Endothelial cell of umbilical vein (primary cell): ENCODE results near the gene KIAA1549. TPM values are rescaled to one million over a fixed set of nuclear protein-coding genes. Genes with fewer than 3 reads are reported as not detected.

ENCODE experiments used
- BruUV-seq: library from RNA; stranded (reverse); fragments of 400-500 nt; replicated peaks from 2 replicates; lab custom pipeline; 2021; lab: Mats Ljungman, UMichigan
- CTCF ChIA-PET: fragments of 300-600, 350-600 bp; sonication (Branson Sonifier 250); formaldehyde crosslinking; loops from one replicate; lab custom pipeline; 2021; ENCODE audit warnings: antibody characterized with exemption, inconsistent platforms; lab: Charles Lee
- POLR2A ChIA-PET: fragments of 300-600, 350-600 bp; sonication (Branson Sonifier 250); formaldehyde crosslinking; loops from one replicate; lab custom pipeline; 2021; ENCODE audit warnings: antibody characterized with exemption, inconsistent platforms; lab: Charles Lee
- DNase-seq: peaks from one replicate; pipeline ENCODE4 v3.0.0-alpha.2; 2011; ENCODE audit warnings: low read depth, low spot score
- FAIRE-seq: peaks from 2 replicates; lab custom pipeline; 2011; peaks lifted over from hg19 to GRCh38; lab: Jason Lieb, UNC
- H2AFZ ChIP-seq: 2 replicates; pipeline ENCODE4 v1.6.0; 2012; ENCODE audit warnings: low read depth, low read length, control low read depth, inconsistent platforms
- H3K27ac ChIP-seq: 2 replicates; pipeline ENCODE4 v1.5.1; 2011; ENCODE audit warnings: low read depth, mild to moderate bottlenecking, control low read depth, low read length, moderate library complexity; ENCODE audit not compliant: insufficient read depth
- H3K27me3 ChIP-seq, 2 experiments: 2 replicates each; pipeline versions ENCODE4 v1.6.0 to v1.6.1; 2011; ENCODE audit warnings: low read length in 2 of 2, mixed read lengths in 1 of 2; ENCODE audit not compliant: control insufficient read depth in 2 of 2, insufficient read depth in 2 of 2
- H3K36me3 ChIP-seq, 2 experiments: 2 replicates in 1 of 2; 3 replicates in 1 of 2; pipeline ENCODE4 v1.5.1; 2011; ENCODE audit warnings: low read length in 2 of 2, mild to moderate bottlenecking in 1 of 2, moderate library complexity in 1 of 2; ENCODE audit not compliant: control insufficient read depth in 2 of 2, insufficient read depth in 2 of 2; ENCODE audit errors: extremely low read depth in 1 of 2
- H3K4me1 ChIP-seq: 3 replicates; pipeline ENCODE4 v1.5.1; 2011; ENCODE audit warnings: mild to moderate bottlenecking, low read length; ENCODE audit not compliant: control insufficient read depth, insufficient read depth; ENCODE audit errors: extremely low read depth
- H3K4me2 ChIP-seq: 2 replicates; pipeline ENCODE4 v1.6.1; 2011; ENCODE audit warnings: low read length, control low read depth, mixed read lengths; ENCODE audit not compliant: insufficient read depth
- H3K4me3 ChIP-seq, 3 experiments: fragments of 200-600 bp in 1 of 3; sonication (generic), shearing (Covaris generic) in 1 of 3; replicated peaks in 1 of 3; 2 replicates each; pipeline ENCODE4 v1.5.1; 2011 to 2016; ENCODE audit warnings: control low read depth in 3 of 3, low read length in 3 of 3, mild to moderate bottlenecking in 2 of 3, inconsistent platforms in 1 of 3, low read depth in 1 of 3, moderate library complexity in 1 of 3; ENCODE audit not compliant: insufficient read depth in 1 of 3
- H3K79me2 ChIP-seq: 2 replicates; pipeline ENCODE4 v1.6.0; 2012; ENCODE audit warnings: low read length, inconsistent platforms; ENCODE audit not compliant: control insufficient read depth, insufficient read depth
- H3K9ac ChIP-seq: replicated peaks from 2 replicates; pipeline ENCODE3; 2011; ENCODE audit warnings: low read length, control low read depth; ENCODE audit not compliant: insufficient read depth; ENCODE audit errors: extremely low read depth
- H3K9me1 ChIP-seq: replicated peaks from 3 replicates; pipeline ENCODE4 v1.6.0; 2011; ENCODE audit warnings: mild to moderate bottlenecking, low read length; ENCODE audit not compliant: control insufficient read depth, insufficient read depth; ENCODE audit errors: extremely low read depth
- H3K9me3 ChIP-seq: replicated peaks from 2 replicates; pipeline ENCODE4 v1.5.1; 2012; ENCODE audit warnings: low read length, inconsistent platforms; ENCODE audit not compliant: control insufficient read depth, insufficient read depth
- H4K20me1 ChIP-seq: replicated peaks from 2 replicates; pipeline ENCODE3; 2011; ENCODE audit warnings: mild to moderate bottlenecking, low read length; ENCODE audit not compliant: control insufficient read depth, insufficient read depth; ENCODE audit errors: extremely low read depth
- EZH2 ChIP-seq: IDR thresholded peaks from 2 replicates; pipeline ENCODE4 v1.6.1; 2012; ENCODE audit warnings: borderline replicate concordance, low read depth, mild to moderate bottlenecking, moderate library complexity, low read length, inconsistent platforms; ENCODE audit not compliant: severe bottlenecking
- FOS ChIP-seq: IDR thresholded peaks from 2 replicates; pipeline ENCODE4 v1.6.1; 2011; ENCODE audit warnings: mild to moderate bottlenecking, low read length, moderate library complexity, borderline replicate concordance; ENCODE audit not compliant: insufficient read depth
- GATA2 ChIP-seq: IDR thresholded peaks from 2 replicates; pipeline ENCODE4 v1.7.0; 2011; ENCODE audit warnings: low read depth, mild to moderate bottlenecking, moderate library complexity, mixed read lengths, low read length; ENCODE audit not compliant: insufficient read length, insufficient read depth
- JUN ChIP-seq: IDR thresholded peaks from 2 replicates; pipeline ENCODE4 v1.6.1; 2011; ENCODE audit warnings: borderline replicate concordance, low read depth; ENCODE audit not compliant: insufficient read length, insufficient read depth
- MYC ChIP-seq: IDR thresholded peaks from one replicate; pipeline ENCODE4 v1.6.1; 2011; ENCODE audit warnings: mild to moderate bottlenecking, low read depth, low read length
- POLR2A ChIP-seq: IDR thresholded peaks from 2 replicates; pipeline ENCODE4 v1.6.1; 2012; ENCODE audit warnings: low read depth, mild to moderate bottlenecking, control low read depth, low read length
- POLR2AphosphoS5 ChIP-seq: IDR thresholded peaks from 2 replicates; pipeline ENCODE4 v1.6.1; 2012; ENCODE audit warnings: low read depth, mild to moderate bottlenecking, control low read depth, low read length, moderate library complexity; ENCODE audit not compliant: insufficient read depth
- dilution Hi-C: fragments of 300-500 bp; cut with MboI; formaldehyde crosslinking; loops from one replicate; pipeline ENCODE4 v1.15.0; 2019; ENCODE audit warnings: low sequenced_read_pairs; ENCODE audit not compliant: extremely low pct_ligation_motif_present
- intact Hi-C: fragments of 100-400 bp; cut with micrococcal nuclease; formaldehyde crosslinking; loops from one replicate; pipeline ENCODE4 v1.10.0; 2022
- polyA plus RNA-seq, 4 experiments: library from polyadenylated mRNA; depleted of rRNA in 3 of 4; stranded (reverse) in 3 of 4; unstranded in 1 of 4; fragments of >200 nt; gene quantifications; 2 replicates each; pipeline versions ENCODE4 v1.2.1 to v1.2.3, GENCODE V29; 2011 to 2012; ENCODE audit warnings: missing spikeins in 1 of 4
- total RNA-seq: library from RNA; stranded (reverse); gene quantifications from 2 replicates; pipeline ENCODE4 v1.2.3, GENCODE V29; 2021
- TF ChIP-seq, protein P1 (sequence below): IDR thresholded peaks from 2 replicates; pipeline ENCODE4 v1.6.1; 2011; ENCODE audit not compliant: insufficient read depth, insufficient read length
- TF ChIP-seq, protein P2 (sequence below), 2 donors: IDR thresholded peaks; 1 replicate in 1 of 2; 2 replicates in 1 of 2; pipeline ENCODE4 v1.5.1; 2011; ENCODE audit warnings: low read length in 2 of 2, mild to moderate bottlenecking in 2 of 2, moderate library complexity in 2 of 2, control low read depth in 1 of 2, inconsistent platforms in 1 of 2, low read depth in 1 of 2; ENCODE audit not compliant: insufficient read depth in 1 of 2; ENCODE audit errors: extremely low read depth in 1 of 2

Gene KIAA1549
- total and polyA plus RNA-seq, 2 donors (not counting 3 experiments of a cell fraction or from before 2014, with no cell fraction given) = 4.6 to 10.9 TPM

DNA sequence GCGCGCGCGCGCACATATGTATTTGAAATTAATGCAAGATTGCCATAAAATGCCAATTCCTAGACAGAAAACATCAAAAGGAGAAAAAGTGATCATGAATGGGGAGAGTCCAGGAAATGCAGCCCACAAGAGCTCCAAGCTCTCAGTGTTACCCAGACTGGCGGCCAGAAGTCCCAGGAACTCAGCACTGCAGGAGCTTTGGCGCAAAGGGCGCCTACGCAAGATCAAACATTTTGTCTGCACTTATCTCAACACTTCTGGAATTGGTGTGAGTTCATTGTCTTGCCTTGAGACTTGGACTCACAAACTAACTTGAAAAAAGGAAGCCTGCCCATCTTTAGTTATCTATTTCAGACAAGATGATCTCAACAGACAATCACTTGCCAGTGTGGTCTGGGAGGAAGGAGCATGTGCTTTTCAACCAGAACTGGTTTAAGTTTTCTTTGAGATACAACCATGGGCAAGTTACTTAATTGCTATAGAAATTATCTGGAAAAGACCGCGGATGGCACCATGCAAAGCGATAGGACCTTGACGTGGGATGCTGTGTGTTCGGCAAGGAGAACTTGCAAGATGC is 77.2 kb downstream of the KIAA1549 start:
- DNase-seq (no peak), FAIRE-seq (no peak)
- Histone ChIP-seq H3K27ac (no peak overlapping the region), H3K27me3 (no peaks in the 10 kb centered on the region), H3K9me3 (no peaks in the 10 kb centered on the region), H3K9me1 (no peaks in the 10 kb centered on the region), H3K79me2 (no peaks in the 10 kb centered on the region), H3K9ac (no peak overlapping the region), H3K4me1 (no peaks in the 10 kb centered on the region), H3K4me3 (no peak overlapping the region), H3K36me3 (peaks cover 0 to 2% of the 10 kb centered on the region in 2 experiments), H3K4me2 (no peak overlapping the region), H2AFZ (no peak overlapping the region), H4K20me1 (no peaks in the 10 kb centered on the region)
- dilution Hi-C loops (no loop called here), intact Hi-C loops (no loop called here)
- no TSS peak for BruUV-seq
- TF ChIP-seq FOS = no peak
- no peak for TF ChIP-seq GATA2
- no peak for TF ChIP-seq POLR2A
- TF ChIP-seq, protein P1, sequence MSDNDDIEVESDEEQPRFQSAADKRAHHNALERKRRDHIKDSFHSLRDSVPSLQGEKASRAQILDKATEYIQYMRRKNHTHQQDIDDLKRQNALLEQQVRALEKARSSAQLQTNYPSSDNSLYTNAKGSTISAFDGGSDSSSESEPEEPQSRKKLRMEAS = no peak
- no peak for TF ChIP-seq EZH2
- no peak for TF ChIP-seq MYC
- TF ChIP-seq POLR2AphosphoS5 = no peak
- no peak for TF ChIP-seq JUN
- TF ChIP-seq, protein P2, sequence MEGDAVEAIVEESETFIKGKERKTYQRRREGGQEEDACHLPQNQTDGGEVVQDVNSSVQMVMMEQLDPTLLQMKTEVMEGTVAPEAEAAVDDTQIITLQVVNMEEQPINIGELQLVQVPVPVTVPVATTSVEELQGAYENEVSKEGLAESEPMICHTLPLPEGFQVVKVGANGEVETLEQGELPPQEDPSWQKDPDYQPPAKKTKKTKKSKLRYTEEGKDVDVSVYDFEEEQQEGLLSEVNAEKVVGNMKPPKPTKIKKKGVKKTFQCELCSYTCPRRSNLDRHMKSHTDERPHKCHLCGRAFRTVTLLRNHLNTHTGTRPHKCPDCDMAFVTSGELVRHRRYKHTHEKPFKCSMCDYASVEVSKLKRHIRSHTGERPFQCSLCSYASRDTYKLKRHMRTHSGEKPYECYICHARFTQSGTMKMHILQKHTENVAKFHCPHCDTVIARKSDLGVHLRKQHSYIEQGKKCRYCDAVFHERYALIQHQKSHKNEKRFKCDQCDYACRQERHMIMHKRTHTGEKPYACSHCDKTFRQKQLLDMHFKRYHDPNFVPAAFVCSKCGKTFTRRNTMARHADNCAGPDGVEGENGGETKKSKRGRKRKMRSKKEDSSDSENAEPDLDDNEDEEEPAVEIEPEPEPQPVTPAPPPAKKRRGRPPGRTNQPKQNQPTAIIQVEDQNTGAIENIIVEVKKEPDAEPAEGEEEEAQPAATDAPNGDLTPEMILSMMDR (IDR thresholded peaks at IDR 0.05; ENCODE audit: extremely low read depth in 1 of 2, insufficient read depth in 1 of 2, low read depth in 1 of 2, low read length in 2 of 2) = no peak
- CTCF ChIA-PET = interaction anchor here (1.0 kb wide), 1 partner anchor 17 kb away, joined by 3 read pairs; no protein-coding TSS in a partner anchor
- POLR2A ChIA-PET = no interaction called here
